Cardiac muscle cell (in vitro differentiated cells and primary cell): Measurements from ENCODE around the gene CRISPLD2. TPM values are rescaled to one million over a fixed set of nuclear protein-coding genes. Genes with fewer than 3 reads are reported as not detected.
"Not testable (repeated sequence)": the region's sequence is repeated elsewhere in the genome, so short reads cannot be mapped to it uniquely, and the experiment has no call there.

ENCODE experiments used
- DNase-seq, 2 donors: peaks; one replicate each; pipeline versions ENCODE4 v3.0.0 to v3.0.0-alpha.2; 2010 to 2017; ENCODE audit warnings: low read depth in 1 of 2, low spot score in 1 of 2
- H3K27ac ChIP-seq: fragments of 200-600 bp; sonication (generic); 2 replicates; pipeline ENCODE4 v1.5.1; 2016
- H3K27me3 ChIP-seq: fragments of 200-600 bp; sonication (generic); 2 replicates; pipeline ENCODE4 v1.6.0; 2016; ENCODE audit warnings: control low read depth
- H3K36me3 ChIP-seq: fragments of 200-600 bp; sonication (generic); 2 replicates; pipeline ENCODE4 v1.5.1; 2016; ENCODE audit warnings: control low read depth
- H3K4me1 ChIP-seq: fragments of 200-600 bp; sonication (generic); 2 replicates; pipeline ENCODE4 v1.8.1; 2017; ENCODE audit warnings: low read depth, mild to moderate bottlenecking, mixed run types
- H3K4me3 ChIP-seq: fragments of 200-600 bp; sonication (generic); 2 replicates; pipeline ENCODE4 v1.5.1; 2016; ENCODE audit warnings: mild to moderate bottlenecking
- H3K9me3 ChIP-seq: fragments of 200-600 bp; sonication (generic); 2 replicates; pipeline ENCODE4 v1.5.1; 2017; ENCODE audit warnings: low read depth, mild to moderate bottlenecking, control low read depth
- CTCF ChIP-seq: IDR thresholded peaks from 2 replicates; pipeline ENCODE4 v1.5.1; 2012; ENCODE audit warnings: low read depth, mild to moderate bottlenecking, low read length
- polyA plus RNA-seq: library from polyadenylated mRNA; unstranded; fragments of >200 nt; fragmentation: Nextera tagmentation; extraction: Ambion mirVana; gene quantifications from 2 replicates; pipeline ENCODE4 v1.2.1, GENCODE V29; 2016
- total RNA-seq: library from RNA; depleted of rRNA; stranded (reverse); fragments of >200 nt; gene quantifications from 2 replicates; pipeline ENCODE4 v1.2.3, GENCODE V29; 2016

CRISPLD2 gene
- total and polyA plus RNA-seq, 2 experiments from 2014 or later: 0.91 to 1.7 TPM

- Histone ChIP-seq H3K4me1 (peaks cover 16% of the 10 kb centered on the region), H3K4me3 (no peak overlapping the region), H3K9me3 (no peaks in the 10 kb centered on the region), H3K27ac (peak overlapping the region; percentile 87), H3K27me3 (no peaks in the 10 kb centered on the region), H3K36me3 (no peaks in the 10 kb centered on the region)
- DNase-seq: peak; percentile 57 to 87
- no peak for TF ChIP-seq CTCF
Observed at GRCh38 chr16:84827131-84827574, 7.4 kb downstream of the CRISPLD2 start.

GRCh38 chr16:84827897-84828296 lies 8.1 kb downstream of the CRISPLD2 start:
- Histone ChIP-seq H3K27ac (no peak overlapping the region), H3K9me3 (no peaks in the 10 kb centered on the region), H3K4me3 (no peak overlapping the region), H3K4me1 (peaks cover 16% of the 10 kb centered on the region), H3K27me3 (no peaks in the 10 kb centered on the region), H3K36me3 (no peaks in the 10 kb centered on the region)
- no peak for DNase-seq
- TF ChIP-seq CTCF: no peak

- Histone ChIP-seq H3K27ac (no peak overlapping the region), H3K36me3 (no peaks in the 10 kb centered on the region)
Observed at GRCh38 chr16:84828322-84828721, 8.5 kb downstream of the CRISPLD2 start.

GRCh38 chr16:84829168-84829965 lies 9.6 kb downstream of the CRISPLD2 start:
- DNase-seq: peak; percentile 29 to 94
- no peak overlapping the region for H3K27ac ChIP-seq

More at GRCh38 chr16:84828322-84828721, 8.5 kb downstream of the CRISPLD2 start:
- Histone ChIP-seq H3K4me1 (peaks cover 16% of the 10 kb centered on the region), H3K27me3 (no peaks in the 10 kb centered on the region), H3K9me3 (no peaks in the 10 kb centered on the region), H3K4me3 (no peak overlapping the region)
- DNase-seq: no peak
- TF ChIP-seq CTCF: no peak

GRCh38 chr16:84830765-84831384 lies 11.1 kb downstream of the CRISPLD2 start:
- peaks cover 15% of the 10 kb centered on the region for H3K4me1 ChIP-seq
- H3K9me3 ChIP-seq: no peaks in the 10 kb centered on the region
- H3K27ac ChIP-seq: no peak overlapping the region
- no peaks in the 10 kb centered on the region for H3K27me3 ChIP-seq
- no peak for TF ChIP-seq CTCF
- no peak overlapping the region for H3K4me3 ChIP-seq
- no peaks in the 10 kb centered on the region for H3K36me3 ChIP-seq
- DNase-seq: no peak

More at GRCh38 chr16:84829168-84829965, 9.6 kb downstream of the CRISPLD2 start:
- H3K4me3 ChIP-seq: no peak overlapping the region
- no peaks in the 10 kb centered on the region for H3K27me3 ChIP-seq
- TF ChIP-seq CTCF: no peak
- H3K36me3 ChIP-seq: no peaks in the 10 kb centered on the region
- peaks cover 16% of the 10 kb centered on the region for H3K4me1 ChIP-seq
- no peaks in the 10 kb centered on the region for H3K9me3 ChIP-seq

GRCh38 chr16:84831728-84832127 lies 11.9 kb downstream of the CRISPLD2 start:
- DNase-seq, H3K4me1 ChIP-seq, H3K27me3 ChIP-seq, H3K36me3 ChIP-seq, H3K4me3 ChIP-seq, H3K27ac ChIP-seq, H3K9me3 ChIP-seq: not testable (repeated sequence)
